A673 (cell line): Measurements from ENCODE around the gene GPR15.

Experiments
- CTCF ChIP-seq: fragments of 300-800, 200-600 bp; sonication (generic); conservative IDR thresholded peaks from 2 replicates; pipeline ENCODE4 v1.5.1; 2017; ENCODE audit warnings: low read depth, mild to moderate bottlenecking, antibody characterized with exemption, low read length, moderate library complexity, mixed read lengths
- EZH2 ChIP-seq: fragments of 200-600 bp; sonication (generic); IDR thresholded peaks from 2 replicates; pipeline ENCODE4 v1.6.1; 2017; ENCODE audit warnings: borderline replicate concordance, low read depth, mild to moderate bottlenecking, mixed read lengths, antibody characterized with exemption, low read length; ENCODE audit not compliant: poor library complexity, severe bottlenecking

GRCh38 chr3:98567666-98568270 is 36.0 kb downstream of the GPR15 start:
- TF ChIP-seq CTCF (no peak), EZH2 (no peak)
